ENCODE results near the gene CNTNAP2. TPM values are rescaled to one million over a fixed set of nuclear protein-coding genes. Genes with fewer than 3 reads are reported as not detected.
"Not testable (repeated sequence)": the region's sequence is repeated elsewhere in the genome, so short reads cannot be mapped to it uniquely, and the experiment has no call there.

Gene CNTNAP2
- total RNA-seq, 1 donor: 7.6 TPM

DNA sequence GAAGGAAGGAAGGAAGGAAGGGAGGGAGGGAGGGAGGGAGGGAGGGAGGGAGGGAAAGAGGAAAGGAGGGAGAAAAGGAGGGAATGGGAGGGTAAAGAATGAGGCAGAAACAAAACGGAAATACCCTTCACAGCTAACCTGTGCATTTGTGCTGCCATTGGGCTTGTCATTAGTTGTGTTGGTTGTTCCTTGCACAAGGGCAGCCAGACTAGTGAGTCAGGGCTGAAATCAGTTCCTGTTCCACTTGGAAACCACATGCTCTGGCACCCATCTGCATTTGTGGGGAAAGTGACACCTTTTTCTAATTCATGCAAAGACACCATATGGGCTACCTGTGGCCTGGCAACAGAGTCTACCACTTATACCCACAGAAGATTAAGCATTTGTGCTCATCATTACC lies 1469.9 kb downstream of the CNTNAP2 start:
- Histone ChIP-seq H3K9me3 (ENCODE audit: low read depth, low read length) (no peaks in the 10 kb centered on the region), H3K4me1 (ENCODE audit: insufficient read depth, low read length) (no peaks in the 10 kb centered on the region), H3K27ac (ENCODE audit: low read depth, low read length) (no peak overlapping the region), H3K4me2 (ENCODE audit: insufficient read depth, low read length) (no peak overlapping the region), H3K27me3 (ENCODE audit: insufficient read depth, low read length) (no peaks in the 10 kb centered on the region), H3K36me3 (ENCODE audit: insufficient read depth, low read length) (no peaks in the 10 kb centered on the region), H2AFZ (ENCODE audit: low read length) (no peak overlapping the region), H4K20me1 (ENCODE audit: insufficient read depth, low read length) (no peaks in the 10 kb centered on the region), H3K4me3 (ENCODE audit: insufficient read depth, low read length) (no peak overlapping the region), H3K79me2 (ENCODE audit: insufficient read depth, low read length) (no peaks in the 10 kb centered on the region)
- DNase-seq (ENCODE audit: insufficient read length, low spot score, missing footprints): no peak
- TF ChIP-seq, protein P1, sequence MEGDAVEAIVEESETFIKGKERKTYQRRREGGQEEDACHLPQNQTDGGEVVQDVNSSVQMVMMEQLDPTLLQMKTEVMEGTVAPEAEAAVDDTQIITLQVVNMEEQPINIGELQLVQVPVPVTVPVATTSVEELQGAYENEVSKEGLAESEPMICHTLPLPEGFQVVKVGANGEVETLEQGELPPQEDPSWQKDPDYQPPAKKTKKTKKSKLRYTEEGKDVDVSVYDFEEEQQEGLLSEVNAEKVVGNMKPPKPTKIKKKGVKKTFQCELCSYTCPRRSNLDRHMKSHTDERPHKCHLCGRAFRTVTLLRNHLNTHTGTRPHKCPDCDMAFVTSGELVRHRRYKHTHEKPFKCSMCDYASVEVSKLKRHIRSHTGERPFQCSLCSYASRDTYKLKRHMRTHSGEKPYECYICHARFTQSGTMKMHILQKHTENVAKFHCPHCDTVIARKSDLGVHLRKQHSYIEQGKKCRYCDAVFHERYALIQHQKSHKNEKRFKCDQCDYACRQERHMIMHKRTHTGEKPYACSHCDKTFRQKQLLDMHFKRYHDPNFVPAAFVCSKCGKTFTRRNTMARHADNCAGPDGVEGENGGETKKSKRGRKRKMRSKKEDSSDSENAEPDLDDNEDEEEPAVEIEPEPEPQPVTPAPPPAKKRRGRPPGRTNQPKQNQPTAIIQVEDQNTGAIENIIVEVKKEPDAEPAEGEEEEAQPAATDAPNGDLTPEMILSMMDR (IDR thresholded peaks at IDR 0.05; ENCODE audit: extremely low read depth, low read depth, low read length): no peak

GRCh38 chr7:147593271-147594057 lies 1476.9 kb downstream of the CNTNAP2 start:
- H3K27ac ChIP-seq (ENCODE audit: low read depth, low read length): no peak overlapping the region
- no peaks in the 10 kb centered on the region for H3K27me3 ChIP-seq (ENCODE audit: insufficient read depth, low read length)
- no peak overlapping the region for H3K4me2 ChIP-seq (ENCODE audit: insufficient read depth, low read length)
- TF ChIP-seq, protein P1 (IDR thresholded peaks at IDR 0.05; ENCODE audit: extremely low read depth, low read depth, low read length): no peak
- H2AFZ ChIP-seq (ENCODE audit: low read length): no peak overlapping the region
- H3K4me1 ChIP-seq (ENCODE audit: insufficient read depth, low read length): no peaks in the 10 kb centered on the region
- no peaks in the 10 kb centered on the region for H3K36me3 ChIP-seq (ENCODE audit: insufficient read depth, low read length)
- no peaks in the 10 kb centered on the region for H4K20me1 ChIP-seq (ENCODE audit: insufficient read depth, low read length)
- H3K4me3 ChIP-seq (ENCODE audit: insufficient read depth, low read length): no peak overlapping the region
- no peak for DNase-seq (ENCODE audit: insufficient read length, low spot score, missing footprints)
- H3K9me3 ChIP-seq (ENCODE audit: low read depth, low read length): no peaks in the 10 kb centered on the region
- no peaks in the 10 kb centered on the region for H3K79me2 ChIP-seq (ENCODE audit: insufficient read depth, low read length)

DNA sequence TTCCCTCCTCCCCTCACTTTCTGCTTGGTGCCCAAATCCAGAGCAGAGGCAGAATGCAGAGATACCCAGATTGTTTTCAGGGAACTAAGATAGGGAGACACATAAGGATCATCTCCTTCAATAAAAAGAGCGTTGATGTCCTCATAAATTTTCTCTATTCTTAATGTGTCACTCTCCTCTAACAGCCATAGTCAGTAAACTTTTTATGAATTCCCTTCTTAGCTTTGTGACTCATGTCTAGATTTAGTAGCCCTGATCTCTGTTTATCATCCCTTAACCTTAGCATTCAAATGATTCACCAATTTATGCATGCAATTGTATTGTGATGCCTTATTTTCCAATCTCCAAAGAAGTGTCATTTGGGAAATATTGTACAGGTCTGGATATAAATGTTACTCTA lies 1478.4 kb downstream of the CNTNAP2 start:
- H3K4me2 ChIP-seq (ENCODE audit: insufficient read depth, low read length): no peak overlapping the region
- no peaks in the 10 kb centered on the region for H4K20me1 ChIP-seq (ENCODE audit: insufficient read depth, low read length)
- no peaks in the 10 kb centered on the region for H3K9me3 ChIP-seq (ENCODE audit: low read depth, low read length)
- H3K79me2 ChIP-seq (ENCODE audit: insufficient read depth, low read length): no peaks in the 10 kb centered on the region
- TF ChIP-seq, protein P1 (IDR thresholded peaks at IDR 0.05; ENCODE audit: extremely low read depth, low read depth, low read length): no peak
- no peaks in the 10 kb centered on the region for H3K4me1 ChIP-seq (ENCODE audit: insufficient read depth, low read length)
- DNase-seq (ENCODE audit: insufficient read length, low spot score, missing footprints): peak; percentile 32
- no peak overlapping the region for H3K27ac ChIP-seq (ENCODE audit: low read depth, low read length)
- no peaks in the 10 kb centered on the region for H3K36me3 ChIP-seq (ENCODE audit: insufficient read depth, low read length)
- peak overlapping the region; percentile 60 for H2AFZ ChIP-seq (ENCODE audit: low read length)
- H3K4me3 ChIP-seq (ENCODE audit: insufficient read depth, low read length): no peak overlapping the region
- no peaks in the 10 kb centered on the region for H3K27me3 ChIP-seq (ENCODE audit: insufficient read depth, low read length)

DNA sequence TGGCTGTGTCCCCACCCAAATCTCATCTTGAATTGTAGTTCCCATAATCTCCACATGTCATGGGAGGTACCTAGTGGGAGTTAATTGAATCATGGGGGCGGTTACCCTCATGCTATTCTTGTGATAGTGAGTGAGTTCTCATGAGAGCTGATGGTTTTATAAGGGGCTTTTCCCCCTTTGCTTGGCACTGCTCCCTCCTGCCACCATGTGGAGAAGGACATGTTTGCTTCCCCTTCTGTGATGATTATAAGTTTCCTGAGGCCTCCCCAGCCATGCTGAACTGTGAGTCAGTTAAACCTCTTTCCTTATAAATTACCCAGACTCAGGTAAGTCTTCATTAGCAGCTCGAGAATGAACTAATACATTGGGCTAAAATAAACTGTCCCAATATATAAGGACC lies 1482.1 kb downstream of the CNTNAP2 start:
- not testable (repeated sequence) for H3K27me3 ChIP-seq (ENCODE audit: insufficient read depth, low read length); H4K20me1 ChIP-seq (ENCODE audit: insufficient read depth, low read length); H3K79me2 ChIP-seq (ENCODE audit: insufficient read depth, low read length); H3K4me2 ChIP-seq (ENCODE audit: insufficient read depth, low read length); H3K36me3 ChIP-seq (ENCODE audit: insufficient read depth, low read length); H3K27ac ChIP-seq (ENCODE audit: low read depth, low read length); H3K4me3 ChIP-seq (ENCODE audit: insufficient read depth, low read length); DNase-seq (ENCODE audit: insufficient read length, low spot score, missing footprints); H3K9me3 ChIP-seq (ENCODE audit: low read depth, low read length); H2AFZ ChIP-seq (ENCODE audit: low read length); H3K4me1 ChIP-seq (ENCODE audit: insufficient read depth, low read length)
